Breast epithelium (tissue), 4 donors: ENCODE results near the gene MAMDC4. TPM values are rescaled to one million over a fixed set of nuclear protein-coding genes. Genes with fewer than 3 reads are reported as not detected.
"Not testable (repeated sequence)": the region's sequence is repeated elsewhere in the genome, so short reads cannot be mapped to it uniquely, and the experiment has no call there.

Experiments used
- DNase-seq, 2 donors: peaks; one replicate each; pipeline ENCODE4 v3.0.0-alpha.2; 2019; ENCODE audit warnings: low spot score in 2 of 2
- H3K27ac ChIP-seq, 2 donors: fragments of 200-600 bp; sonication (generic) in 1 of 2; one replicate each; pipeline ENCODE4 v1.5.1; 2016 to 2019; ENCODE audit warnings: mild to moderate bottlenecking in 1 of 2
- H3K27me3 ChIP-seq, 2 donors: fragments of 200-600 bp; sonication (generic) in 1 of 2; one replicate each; pipeline versions ENCODE4 v1.5.1 to v1.6.0; 2017 to 2019; ENCODE audit warnings: control low read depth in 1 of 2, mild to moderate bottlenecking in 1 of 2
- H3K36me3 ChIP-seq: fragments of 200-600 bp; one replicate; pipeline ENCODE4 v1.5.1; 2019
- H3K4me1 ChIP-seq, 2 donors: fragments of 200-600 bp; sonication (generic); one replicate each; pipeline ENCODE4 v1.5.1; 2016 to 2019; ENCODE audit warnings: control low read depth in 1 of 2
- H3K4me3 ChIP-seq, 3 donors: fragments of 200-600 bp; sonication (generic); 1 replicate in 2 of 3; 2 replicates in 1 of 3; pipeline ENCODE4 v1.5.1; 2016 to 2019; ENCODE audit warnings: mild to moderate bottlenecking in 3 of 3, moderate library complexity in 2 of 3
- H3K9me3 ChIP-seq, 2 donors: fragments of 200-600 bp; sonication (generic) in 1 of 2; one replicate each; pipeline ENCODE4 v1.5.1; 2016 to 2019; ENCODE audit warnings: control low read depth in 1 of 2
- CTCF ChIP-seq, 3 donors: fragments of 450-650 bp; IDR thresholded peaks; one replicate each; pipeline ENCODE4 v1.5.1; 2016 to 2017; ENCODE audit warnings: antibody characterized with exemption in 3 of 3, mild to moderate bottlenecking in 3 of 3, moderate library complexity in 3 of 3
- POLR2A ChIP-seq: fragments of 450-650 bp; IDR thresholded peaks from one replicate; pipeline ENCODE4 v1.6.1; 2016; ENCODE audit warnings: antibody characterized with exemption, mild to moderate bottlenecking, moderate library complexity
- POLR2AphosphoS5 ChIP-seq, 3 donors: sonication (generic); formaldehyde crosslinking; IDR thresholded peaks; one replicate each; pipeline ENCODE4 v1.6.1; 2017; ENCODE audit warnings: antibody characterized with exemption in 3 of 3
- intact Hi-C: fragments of 100-400 bp; cut with DNase I; formaldehyde crosslinking; loops from one replicate; pipeline ENCODE4 v1.15.1; 2023; ENCODE audit warnings: low total_unique reads
- total RNA-seq, 3 donors: library from RNA; depleted of rRNA; stranded (reverse); fragments of >200 nt; gene quantifications; one replicate each; pipeline ENCODE4 v1.1.0, GENCODE V29; 2016

The MAMDC4 gene
- total RNA-seq, 3 donors from 2014 or later: 0.64 to 5.6 (median 3.4) TPM

- intact Hi-C loops: no loop called here
- H3K27me3 ChIP-seq: no peaks in the 10 kb centered on the region
- no peak overlapping the region for H3K27ac ChIP-seq
- no peaks in the 10 kb centered on the region for H3K4me1 ChIP-seq
- H3K4me3 ChIP-seq: no peak overlapping the region
- no peak for DNase-seq
- H3K9me3 ChIP-seq: no peaks in the 10 kb centered on the region
- TF ChIP-seq POLR2AphosphoS5 (IDR thresholded peaks at IDR 0.05) (no peak), POLR2A (no peak), CTCF (IDR thresholded peaks at IDR 0.05) (no peak)
- no peaks in the 10 kb centered on the region for H3K36me3 ChIP-seq
Observed at GRCh38 chr9:136835162-136835931, 16.8 kb upstream of the MAMDC4 start.

- no peak for DNase-seq
- Histone ChIP-seq H3K9me3 (no peaks in the 10 kb centered on the region), H3K4me1 (no peaks in the 10 kb centered on the region), H3K27ac (no peak overlapping the region), H3K27me3 (no peaks in the 10 kb centered on the region), H3K4me3 (no peak overlapping the region), H3K36me3 (no peaks in the 10 kb centered on the region)
- no peak for TF ChIP-seq POLR2AphosphoS5 (IDR thresholded peaks at IDR 0.05)
- intact Hi-C loops: no loop called here
Observed at GRCh38 chr9:136835932-136836904, 15.9 kb upstream of the MAMDC4 start.

- H3K36me3 ChIP-seq: no peaks in the 10 kb centered on the region
- no peaks in the 10 kb centered on the region for H3K4me1 ChIP-seq
- no peak for DNase-seq
- no peak for TF ChIP-seq POLR2A
- TF ChIP-seq CTCF (IDR thresholded peaks at IDR 0.05): no peak
- no peak for TF ChIP-seq POLR2AphosphoS5 (IDR thresholded peaks at IDR 0.05)
- no peak overlapping the region for H3K4me3 ChIP-seq
- H3K27ac ChIP-seq: no peak overlapping the region
- no peaks in the 10 kb centered on the region for H3K9me3 ChIP-seq
- H3K27me3 ChIP-seq: no peaks in the 10 kb centered on the region
- intact Hi-C loops: no loop called here
Observed at GRCh38 chr9:136837146-136837855, 14.8 kb upstream of the MAMDC4 start.

GRCh38 chr9:136837856-136838277 lies 14.3 kb upstream of the MAMDC4 start:
- H3K4me3 ChIP-seq, H3K36me3 ChIP-seq, DNase-seq, intact Hi-C loops, H3K27ac ChIP-seq, H3K27me3 ChIP-seq, H3K4me1 ChIP-seq, H3K9me3 ChIP-seq: not testable (repeated sequence)

- Histone ChIP-seq H3K27me3 (peaks cover 0 to 5% of the 10 kb centered on the region in 2 donors), H3K27ac (no peak overlapping the region), H3K9me3 (no peaks in the 10 kb centered on the region), H3K4me1 (no peaks in the 10 kb centered on the region), H3K36me3 (no peaks in the 10 kb centered on the region), H3K4me3 (no peak overlapping the region)
- no peak for DNase-seq
- no peak for TF ChIP-seq CTCF (IDR thresholded peaks at IDR 0.05)
- TF ChIP-seq POLR2A: no peak
- no peak for TF ChIP-seq POLR2AphosphoS5 (IDR thresholded peaks at IDR 0.05)
- intact Hi-C loops: no loop called here
Observed at GRCh38 chr9:136838314-136839228, 13.6 kb upstream of the MAMDC4 start.
